Panc1 (cell line): ENCODE data around the gene ASTN2. TPM values are rescaled to one million over a fixed set of nuclear protein-coding genes. Genes with fewer than 3 reads are reported as not detected.

ENCODE experiments used
- ATAC-seq: fragments of 200-7000 bp; cut with Tn5 transposase; 2 replicates; pipeline ENCODE4 v1.9.1; 2020; ENCODE audit warnings: mild to moderate bottlenecking, moderate library complexity
- BruUV-seq: library from RNA; stranded (reverse); fragments of 400-500 nt; replicated peaks from 2 replicates; lab custom pipeline; 2021; lab: Mats Ljungman, UMichigan
- CTCF ChIA-PET: fragments of 300-600 bp; sonication (Branson Sonifier 250); formaldehyde crosslinking; loops from one replicate; lab custom pipeline; 2022; ENCODE audit warnings: antibody characterized with exemption; lab: Charles Lee
- POLR2A ChIA-PET: fragments of 300-600 bp; sonication (Branson Sonifier 250); formaldehyde crosslinking; loops from one replicate; lab custom pipeline; 2022; ENCODE audit warnings: antibody characterized with exemption; lab: Charles Lee
- DNase-seq: peaks from one replicate; pipeline ENCODE4 v3.0.0-alpha.2; 2010; ENCODE audit warnings: low read depth, low spot score
- H3K27ac ChIP-seq: 2 replicates; pipeline ENCODE4 v1.5.1; 2011; ENCODE audit warnings: mild to moderate bottlenecking, low read length, inconsistent platforms
- H3K27me3 ChIP-seq: fragments of 200-500 bp; sonication (Bioruptor generic); 2 replicates; pipeline ENCODE4 v1.6.0; 2014; ENCODE audit warnings: low read length, inconsistent platforms; ENCODE audit not compliant: control insufficient read depth, insufficient read depth
- H3K36me3 ChIP-seq: fragments of 200-500 bp; sonication (Bioruptor generic); 2 replicates; pipeline ENCODE4 v1.5.1; 2014; ENCODE audit warnings: inconsistent platforms, mild to moderate bottlenecking, low read length, moderate library complexity; ENCODE audit not compliant: control insufficient read depth, insufficient read depth
- H3K4me1 ChIP-seq: 2 replicates; pipeline ENCODE4 v1.5.1; 2011; ENCODE audit warnings: inconsistent platforms, mild to moderate bottlenecking, low read length, moderate library complexity; ENCODE audit not compliant: control insufficient read depth, insufficient read depth
- H3K4me3 ChIP-seq, 2 experiments: 2 replicates each; pipeline ENCODE4 v1.5.1; 2011 to 2012; ENCODE audit warnings: low read depth in 2 of 2, low read length in 2 of 2, mild to moderate bottlenecking in 2 of 2, inconsistent platforms in 1 of 2, moderate library complexity in 1 of 2
- H3K9me3 ChIP-seq: fragments of 200-500 bp; sonication (Bioruptor generic); 2 replicates; pipeline ENCODE4 v1.5.1; 2014; ENCODE audit warnings: low read depth, mild to moderate bottlenecking, inconsistent platforms, low read length, moderate library complexity; ENCODE audit not compliant: control insufficient read depth, insufficient read depth
- CTCF ChIP-seq: fragments of 450-650 bp; IDR thresholded peaks from 2 replicates; pipeline ENCODE4 v1.5.1; 2017; ENCODE audit warnings: mild to moderate bottlenecking
- POLR2AphosphoS5 ChIP-seq: IDR thresholded peaks from 2 replicates; pipeline ENCODE4 v1.6.1; 2012; ENCODE audit warnings: mild to moderate bottlenecking, low read depth, low read length, moderate library complexity
- REST ChIP-seq, 2 experiments: IDR thresholded peaks; 2 replicates each; pipeline ENCODE4 v1.6.1; 2011 to 2012; ENCODE audit warnings: low read depth in 2 of 2, control low read depth in 1 of 2, low read length in 1 of 2, mild to moderate bottlenecking in 1 of 2, moderate library complexity in 1 of 2; ENCODE audit not compliant: insufficient read depth in 1 of 2
- SIN3A ChIP-seq: IDR thresholded peaks from 2 replicates; pipeline ENCODE4 v1.6.1; 2012; ENCODE audit warnings: low read depth, mild to moderate bottlenecking, low read length, moderate library complexity, borderline replicate concordance; ENCODE audit not compliant: insufficient read depth
- TCF7L2 ChIP-seq: IDR thresholded peaks from 2 replicates; pipeline ENCODE4 v1.6.1; 2011; ENCODE audit warnings: mild to moderate bottlenecking, low read depth, low read length, inconsistent platforms
- in situ Hi-C: cut with HindIII; loops from 2 replicates; pipeline ENCODE4 v1.10.0; 2016; ENCODE audit warnings: low sequenced_read_pairs, low pct_unique_long_range_greater_than_20kb
- intact Hi-C: fragments of 100-400 bp; cut with micrococcal nuclease; formaldehyde crosslinking; loops from one replicate; pipeline ENCODE4 v1.10.0; 2022; ENCODE audit not compliant: unreplicated experiment
- total RNA-seq: library from RNA; stranded (reverse); gene quantifications from one replicate; pipeline ENCODE4 v1.2.1, GENCODE V29; 2021; ENCODE audit not compliant: unreplicated experiment

ASTN2 gene
- total RNA-seq, 1 experiment from 2014 or later, result 3.9 TPM

- ATAC-seq (no peak), DNase-seq (no peak)
- no peaks in the 10 kb centered on the region for H3K4me1 ChIP-seq
- BruUV-seq, result no TSS peak
- H3K4me3 ChIP-seq, result no peak overlapping the region
- no peaks in the 10 kb centered on the region for H3K36me3 ChIP-seq
- in situ Hi-C loops, result no loop called here
- ChIA-PET CTCF (no interaction called here), POLR2A (no interaction called here)
- H3K9me3 ChIP-seq, result no peaks in the 10 kb centered on the region
- H3K27ac ChIP-seq, result no peak overlapping the region
- intact Hi-C loops, result no loop called here
- H3K27me3 ChIP-seq, result no peaks in the 10 kb centered on the region
- TF ChIP-seq REST (IDR thresholded peaks at IDR 0.05; ENCODE audit: insufficient read depth in 1 of 2, low read depth in 2 of 2, low read length in 1 of 2) (no peak), CTCF (no peak), SIN3A (no peak)
Observed at GRCh38 chr9:116550696-116551436, 864.0 kb downstream of the ASTN2 start.

GRCh38 chr9:116549786-116550660, 864.8 kb downstream of the ASTN2 start:
- TF ChIP-seq CTCF (no peak), TCF7L2 (no peak), POLR2AphosphoS5 (no peak), REST (IDR thresholded peaks at IDR 0.05; ENCODE audit: insufficient read depth in 1 of 2, low read depth in 2 of 2, low read length in 1 of 2) (no peak), SIN3A (no peak)
- no peak for DNase-seq
- no peaks in the 10 kb centered on the region for H3K27me3 ChIP-seq
- CTCF ChIA-PET, result no interaction called here
- intact Hi-C loops, result no loop called here
- POLR2A ChIA-PET, result no interaction called here
- ATAC-seq, result no peak
- no peaks in the 10 kb centered on the region for H3K9me3 ChIP-seq
- H3K27ac ChIP-seq, result no peak overlapping the region
- in situ Hi-C loops, result no loop called here
- H3K4me1 ChIP-seq, result no peaks in the 10 kb centered on the region
- no peak overlapping the region for H3K4me3 ChIP-seq
- no TSS peak for BruUV-seq
- H3K36me3 ChIP-seq, result no peaks in the 10 kb centered on the region
